Head of caudate nucleus (tissue), 42 donors: Measurements from ENCODE around the gene SYNPO2.
"Not testable (repeated sequence)": the region's sequence is repeated elsewhere in the genome, so short reads cannot be mapped to it uniquely, and the experiment has no call there.

Experiments used
- DNase-seq, 42 donors: peaks; one replicate each; pipeline versions ENCODE4 v3.0.0 to v3.0.0-alpha.2; 2020 to 2021; ENCODE audit warnings: mixed read lengths in 7 of 42
- intact Hi-C: fragments of 100-400 bp; cut with DNase I; formaldehyde crosslinking; loops from one replicate; pipeline ENCODE4 v1.15.0; 2022

SYNPO2 gene

DNA sequence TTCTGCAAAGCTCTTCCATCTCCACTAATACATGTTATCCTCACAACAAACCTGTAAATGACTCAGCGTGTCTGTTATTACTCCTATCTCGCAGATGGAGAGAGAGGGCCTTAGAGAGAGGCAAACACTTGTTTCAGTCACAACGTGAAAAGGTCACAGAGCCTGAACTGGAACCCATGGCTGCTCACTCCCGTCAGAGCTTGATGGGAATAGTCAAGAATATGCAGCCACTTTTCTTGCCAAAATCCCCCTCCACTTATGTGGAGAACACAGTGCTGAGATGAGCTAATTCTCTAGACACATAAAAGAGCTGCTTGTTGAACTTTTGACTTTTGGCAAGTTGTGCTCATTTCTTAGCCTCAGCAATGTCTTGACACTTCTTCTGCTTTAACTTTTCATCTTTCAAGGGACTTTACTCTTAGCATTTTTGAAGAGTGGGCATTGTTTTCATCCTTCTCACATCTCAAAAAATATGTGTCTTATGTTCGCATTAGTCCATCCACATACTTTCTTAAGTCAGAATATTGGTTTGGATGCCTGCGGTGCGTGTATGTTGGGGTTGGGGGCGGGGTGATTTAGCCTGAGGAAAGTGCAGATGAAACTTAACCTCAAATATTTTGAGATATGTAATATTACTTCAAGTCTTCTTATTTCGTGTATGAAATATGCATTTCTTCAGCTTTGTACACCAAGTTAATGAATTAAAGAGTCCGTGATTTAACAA is 69.2 kb downstream of the SYNPO2 start:
- intact Hi-C loops, result no loop called here
- DNase-seq, result no peak

DNA sequence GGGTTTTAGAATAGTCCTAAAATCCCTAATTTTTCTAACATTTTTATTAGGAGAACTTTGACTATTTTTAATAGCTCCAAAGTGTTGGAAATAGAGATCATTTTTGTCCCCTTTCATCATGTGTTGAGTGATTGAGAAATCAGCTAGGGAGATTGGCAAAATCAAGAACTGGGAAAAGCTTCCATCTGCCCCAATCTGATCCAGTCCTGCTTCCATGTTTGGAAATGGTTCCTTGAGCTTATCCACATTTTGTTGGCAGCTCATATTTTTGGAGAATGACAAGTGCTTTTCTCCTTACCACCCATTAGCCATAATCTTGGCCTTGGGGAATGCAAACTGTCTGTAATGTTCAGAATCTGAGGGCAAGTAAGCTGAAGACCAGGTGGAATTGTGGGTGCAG is 73.9 kb downstream of the SYNPO2 start:
- DNase-seq, result no peak
- intact Hi-C loops, result loop anchor here (10.0 kb wide), 1 partner anchor 208 kb away; no protein-coding TSS in a partner anchor

DNA sequence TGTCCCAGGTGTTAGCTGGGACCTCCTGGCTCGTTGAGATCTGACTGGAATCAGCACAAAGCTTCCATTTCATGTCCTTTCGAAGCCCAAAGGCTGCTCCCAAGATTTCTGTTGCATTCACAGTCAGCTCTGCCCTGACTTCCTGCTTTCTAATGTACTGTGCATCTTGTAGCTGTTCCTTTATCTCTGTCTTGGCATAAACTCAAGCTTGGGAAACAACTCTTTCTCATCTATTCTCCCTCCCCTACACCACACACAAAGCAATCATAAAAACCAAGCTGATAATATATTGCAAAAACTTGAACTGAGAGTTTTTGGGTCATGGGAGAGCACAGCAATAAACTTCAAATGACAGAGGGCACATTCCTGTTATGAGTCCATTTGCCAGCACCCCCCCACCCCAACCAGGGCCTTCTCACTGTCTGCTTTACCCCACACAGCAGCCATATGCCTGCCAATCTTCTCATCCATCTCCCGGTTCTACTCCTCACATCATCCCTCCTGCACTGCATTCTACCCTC is 76.3 kb downstream of the SYNPO2 start:
- no peak for DNase-seq
- intact Hi-C loops, result loop anchor here (10.0 kb wide), 1 partner anchor 210 kb away; no protein-coding TSS in a partner anchor

DNA sequence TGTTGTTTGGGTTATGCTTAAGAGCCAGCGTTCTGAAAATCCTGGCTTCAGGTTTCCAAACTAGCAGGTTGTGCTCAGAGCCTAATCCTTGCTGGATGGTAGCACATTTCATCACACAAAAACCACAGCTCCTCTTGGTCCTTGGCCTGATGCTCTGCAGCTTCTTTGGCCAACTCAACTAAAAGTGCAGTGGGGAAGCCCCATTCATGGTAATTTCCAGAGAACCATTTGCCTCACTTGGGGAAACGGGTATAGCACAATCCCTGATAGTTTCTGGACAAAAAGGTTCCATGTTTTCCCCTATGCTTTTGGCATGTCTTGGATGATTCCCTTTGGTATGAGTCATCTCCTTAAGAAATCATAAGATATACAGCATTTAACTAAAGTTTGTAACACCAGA is 78.7 kb downstream of the SYNPO2 start:
- intact Hi-C loops, result loop anchor here (10.0 kb wide), 1 partner anchor 213 kb away; no protein-coding TSS in a partner anchor

DNA sequence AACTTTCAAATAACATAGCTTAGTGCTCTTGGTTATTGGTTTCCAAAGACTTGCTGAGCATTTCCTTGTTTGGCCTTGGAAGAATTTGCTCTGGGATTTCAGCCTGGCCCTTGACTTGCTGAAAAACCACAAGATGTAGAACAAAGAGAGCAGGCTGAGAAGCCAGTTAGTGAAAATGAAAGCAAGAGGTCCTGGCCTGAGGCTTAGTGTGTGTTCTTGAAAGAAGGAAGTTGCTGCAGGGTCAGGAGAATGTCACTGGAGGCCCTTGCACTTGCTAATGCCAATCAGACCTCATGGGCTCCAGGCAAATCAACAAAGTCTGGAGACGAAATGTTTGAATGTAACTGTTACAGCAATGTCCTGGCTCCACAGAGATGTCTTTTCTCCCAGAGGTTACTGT is 79.4 kb downstream of the SYNPO2 start:
- peak in 28 of 42 donors; percentile 2 to 71 (median 29) for DNase-seq
- intact Hi-C loops, result loop anchor here (10.0 kb wide), 1 partner anchor 213 kb away; no protein-coding TSS in a partner anchor

More for the DNA sequence above, 78.7 kb downstream of the SYNPO2 start:
- no peak for DNase-seq

DNA sequence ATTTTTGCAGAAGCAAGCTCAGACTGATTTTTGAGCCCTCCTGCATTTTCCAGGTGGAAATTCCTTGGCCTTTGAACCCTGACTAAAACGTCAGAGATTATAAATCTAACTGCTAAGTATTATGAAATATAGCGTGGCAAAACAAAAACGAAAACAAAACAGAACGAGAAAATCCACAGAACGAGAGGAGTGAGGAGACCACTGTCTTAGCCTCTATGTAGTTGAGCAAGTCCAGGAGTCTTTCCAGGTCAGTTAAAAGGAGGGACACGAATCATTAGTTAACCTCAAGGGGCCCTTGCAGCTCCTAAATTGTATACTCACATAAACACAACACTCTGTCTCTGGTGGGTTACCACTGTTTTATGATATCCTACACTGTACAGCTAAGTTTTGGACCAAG is 80.2 kb downstream of the SYNPO2 start:
- DNase-seq, result no peak
- intact Hi-C loops, result loop anchor here (10.0 kb wide), 1 partner anchor 214 kb away; no protein-coding TSS in a partner anchor

DNA sequence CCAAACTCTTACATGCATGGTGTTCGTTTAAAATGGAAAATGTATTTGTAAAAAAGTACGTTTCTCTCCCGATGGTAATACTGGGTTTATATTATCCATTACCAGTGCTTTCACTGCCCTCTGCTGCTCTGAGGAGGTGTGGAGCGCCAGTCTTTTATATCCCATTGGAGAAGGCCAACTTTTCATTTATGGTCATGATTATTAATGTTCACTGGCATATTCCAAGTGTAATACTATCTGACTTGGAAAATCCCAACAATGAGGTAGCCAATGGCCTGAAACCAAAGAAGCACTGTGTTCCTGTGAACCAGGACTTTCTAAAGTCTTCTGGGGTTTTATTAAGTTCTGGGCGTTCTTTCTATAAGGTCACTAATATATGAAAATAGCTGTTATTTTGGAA is 80.7 kb downstream of the SYNPO2 start:
- intact Hi-C loops, result loop anchor here (10.0 kb wide), 1 partner anchor 215 kb away; no protein-coding TSS in a partner anchor
- peak in 24 of 42 donors; percentile 8 to 54 (median 25) for DNase-seq

DNA sequence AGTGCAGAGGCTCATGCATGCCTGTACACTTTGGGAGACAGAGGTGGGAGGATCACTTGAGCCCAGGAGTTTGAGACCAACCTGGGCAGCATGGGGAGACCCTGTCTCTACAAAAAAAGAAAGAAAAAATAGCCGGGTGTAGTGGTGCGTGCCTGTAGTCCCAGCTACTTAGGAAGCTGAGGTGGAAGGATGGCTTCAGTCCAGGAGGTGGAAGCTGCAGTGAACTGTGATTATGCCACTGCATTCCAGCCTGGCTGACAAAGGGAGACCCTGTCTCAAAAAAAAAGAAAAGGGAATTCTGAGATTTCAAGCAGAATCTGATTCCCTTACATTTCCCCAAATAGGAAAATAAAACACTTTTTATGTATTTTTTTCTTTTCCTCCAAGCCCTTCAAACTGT is 83.5 kb downstream of the SYNPO2 start:
- no peak for DNase-seq
- intact Hi-C loops, result no loop called here

DNA sequence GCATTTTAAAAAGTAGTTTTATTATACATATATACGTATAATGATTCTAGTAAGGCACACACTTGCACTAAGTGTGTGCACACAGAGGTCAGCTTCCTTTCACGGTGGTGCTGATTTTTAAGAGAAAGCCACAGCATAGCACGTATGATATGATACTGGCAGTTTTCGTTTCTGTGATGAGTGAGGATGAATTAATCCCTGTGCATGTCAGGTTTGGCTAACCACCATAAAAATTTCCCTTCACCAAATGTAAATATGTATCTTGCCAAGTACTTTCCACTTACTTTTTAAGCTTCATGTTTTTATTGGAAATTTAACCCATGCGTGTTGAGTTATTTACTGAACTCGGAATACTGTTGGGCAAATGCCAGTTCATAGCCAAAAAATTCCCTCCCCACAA is 84.6 kb downstream of the SYNPO2 start:
- no peak for DNase-seq
- intact Hi-C loops, result no loop called here

DNA sequence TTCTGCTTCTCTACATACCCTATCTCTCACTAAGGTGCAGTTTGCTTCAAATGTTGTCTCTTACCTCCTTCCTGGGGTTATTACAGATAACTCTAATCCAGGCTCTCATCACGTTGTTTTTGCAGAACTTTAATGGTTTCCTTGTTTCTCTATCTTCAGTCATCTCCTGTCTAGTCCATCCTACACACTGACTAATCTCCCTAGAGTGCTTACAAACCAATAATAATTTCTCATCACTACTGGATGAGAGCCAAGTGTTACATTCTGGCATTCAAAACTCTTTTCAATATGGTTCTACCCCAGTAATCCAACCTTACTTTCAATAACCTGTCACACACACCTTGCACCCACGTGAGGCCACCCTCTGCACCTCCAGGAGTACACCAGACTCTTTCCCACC is 86.1 kb downstream of the SYNPO2 start:
- intact Hi-C loops, result no loop called here
- no peak for DNase-seq

DNA sequence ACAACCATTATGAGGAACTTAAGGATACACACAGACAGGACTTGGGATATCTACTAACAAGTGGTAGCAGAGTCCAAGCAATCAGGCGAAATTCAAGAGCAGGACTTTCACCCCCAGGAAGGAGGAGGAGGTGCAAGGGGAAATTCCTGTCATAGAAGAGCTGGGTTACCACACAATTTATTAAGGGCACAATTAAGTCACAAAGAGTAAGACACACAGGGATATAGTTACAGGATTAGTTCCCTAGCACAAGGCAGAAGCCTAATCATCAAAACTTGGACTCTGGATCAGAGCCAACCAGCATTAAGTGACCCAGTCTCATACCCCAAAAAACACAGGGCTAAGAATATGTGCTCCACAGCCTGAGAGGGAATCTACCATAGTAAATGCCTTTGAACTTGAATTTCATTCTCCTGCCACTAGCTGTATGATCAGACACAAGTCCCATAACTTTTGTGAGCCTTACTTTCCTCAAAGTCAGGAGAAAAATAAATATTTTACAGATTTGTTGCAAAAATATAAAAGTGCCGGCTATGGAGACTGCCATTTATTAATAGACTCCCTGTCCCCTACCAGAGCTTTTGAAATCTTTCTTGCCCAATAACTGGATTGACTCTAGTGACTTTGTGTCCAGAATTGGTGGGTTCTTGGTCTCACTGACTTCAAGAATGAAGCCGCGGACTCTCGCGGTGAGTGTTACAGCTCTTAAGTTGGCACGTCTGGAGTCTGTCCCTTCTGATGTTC is 87.0 kb downstream of the SYNPO2 start:
- intact Hi-C loops, result no loop called here
- no peak for DNase-seq

DNA sequence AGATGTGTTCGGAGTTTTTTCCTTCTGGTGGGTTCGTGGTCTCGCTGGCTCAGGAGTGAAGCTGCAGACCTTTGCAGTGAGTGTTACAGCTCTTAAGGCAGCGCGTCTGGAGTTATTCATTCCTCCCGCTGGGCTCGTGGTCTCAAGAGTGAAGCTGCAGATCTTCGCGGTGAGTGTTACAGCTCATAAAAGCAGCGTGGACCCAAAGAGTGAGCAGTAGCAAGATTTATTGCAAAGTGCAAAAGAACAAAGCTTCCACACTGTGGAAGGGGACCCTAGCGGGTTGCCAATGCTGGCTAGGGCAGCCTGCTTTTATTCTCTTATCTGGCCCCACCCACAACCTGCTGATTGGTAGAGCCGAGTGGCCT is 87.5 kb downstream of the SYNPO2 start:
- DNase-seq, intact Hi-C loops: not testable (repeated sequence)

DNA sequence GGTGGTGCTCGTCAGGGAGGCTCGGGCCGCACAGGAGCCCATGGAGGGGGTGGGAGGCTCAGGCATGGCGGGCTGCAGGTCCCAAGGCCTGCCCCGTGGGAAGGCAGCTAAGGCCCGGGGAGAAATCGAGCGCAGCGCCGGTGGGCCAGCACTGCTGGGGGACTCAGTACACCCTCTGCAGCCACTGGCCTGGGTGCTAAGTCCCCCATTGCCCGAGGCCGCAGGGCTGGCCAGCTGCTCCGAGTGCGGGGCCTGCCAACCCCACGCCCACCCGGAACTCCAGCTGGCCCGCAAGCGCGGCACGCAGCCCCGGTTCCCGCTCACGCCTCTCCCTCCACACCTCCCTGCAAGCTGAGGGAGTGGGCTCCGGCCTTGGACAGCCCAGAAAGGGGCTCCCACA is 88.4 kb downstream of the SYNPO2 start:
- intact Hi-C loops, DNase-seq: not testable (repeated sequence)

DNA sequence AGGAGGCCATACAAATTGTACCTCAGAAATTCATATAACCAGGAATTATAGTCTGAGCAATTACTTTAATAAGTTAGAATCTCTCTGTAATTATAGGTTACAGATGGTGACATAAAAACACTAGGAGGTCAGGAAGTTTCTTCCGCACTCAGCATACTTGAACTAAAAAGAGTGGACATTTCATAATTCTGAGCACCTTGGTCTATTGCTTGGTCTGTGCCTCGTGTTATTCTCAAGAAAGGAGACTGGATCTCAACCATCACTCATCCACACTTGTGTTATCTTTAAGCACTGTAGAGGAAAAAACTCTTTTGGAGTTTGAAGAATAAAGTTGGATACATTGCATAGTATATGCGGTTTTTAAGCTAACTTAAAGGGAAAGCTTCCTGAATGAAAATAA is 91.1 kb downstream of the SYNPO2 start:
- no peak for DNase-seq
- intact Hi-C loops, result no loop called here

DNA sequence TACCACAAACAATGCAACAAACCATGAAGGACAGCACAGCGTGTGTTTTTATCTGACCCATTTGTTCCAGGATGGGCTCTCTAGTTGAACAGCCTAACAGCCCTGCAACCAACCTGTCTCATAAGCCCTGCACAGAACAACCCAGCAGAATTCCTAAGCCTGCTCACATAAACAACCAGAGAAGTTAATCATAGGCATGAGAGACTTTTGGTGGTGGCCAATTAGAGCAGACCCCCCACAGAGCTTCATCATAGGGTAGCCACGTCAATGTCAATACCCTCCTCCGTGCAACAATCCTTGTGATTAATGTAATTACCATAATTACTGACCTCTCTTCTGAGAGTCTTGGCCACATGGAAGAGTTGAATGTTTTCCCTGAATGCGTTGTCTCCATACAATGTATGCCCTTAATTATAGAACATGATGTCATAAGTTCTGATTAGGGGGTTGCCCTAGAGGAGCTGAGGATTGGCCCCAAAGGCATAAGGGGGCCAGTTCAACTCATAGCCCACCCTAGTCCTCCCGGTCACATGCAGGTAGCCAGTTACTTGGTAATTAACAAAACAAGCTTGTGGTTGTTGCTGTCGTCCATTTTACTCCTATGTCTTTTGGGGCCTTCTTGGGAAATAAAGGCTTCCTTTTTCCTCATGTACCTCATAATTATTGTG is 92.7 kb downstream of the SYNPO2 start:
- intact Hi-C loops, result no loop called here
- DNase-seq, result no peak

DNA sequence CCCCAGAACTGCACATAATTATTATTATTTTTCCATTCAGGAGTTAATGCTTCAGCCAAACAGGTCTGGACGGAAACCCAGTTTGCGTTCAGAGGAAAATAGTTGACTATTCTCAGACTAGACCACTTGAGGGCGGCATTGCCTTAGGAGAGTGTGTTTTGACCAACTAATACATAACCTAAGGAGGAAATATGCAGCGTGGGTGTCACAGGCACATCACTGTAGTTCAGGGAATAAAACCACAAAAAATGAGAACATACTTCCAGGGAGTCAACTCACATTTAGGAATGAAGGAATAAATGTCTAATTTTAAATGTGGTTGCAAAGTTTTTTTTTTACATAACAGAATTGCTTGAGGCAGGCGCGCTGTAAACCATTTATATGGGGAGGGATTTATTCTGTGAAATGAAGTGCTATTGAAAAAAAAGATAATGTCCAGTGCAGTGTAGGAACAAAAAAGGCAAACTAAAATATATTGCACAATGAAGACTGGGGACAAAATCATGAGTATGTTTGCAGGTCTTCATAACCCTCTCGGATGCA is 93.3 kb downstream of the SYNPO2 start:
- intact Hi-C loops, result no loop called here
- DNase-seq, result peak in 39 of 42 donors; percentile 15 to 87 (median 67)

DNA sequence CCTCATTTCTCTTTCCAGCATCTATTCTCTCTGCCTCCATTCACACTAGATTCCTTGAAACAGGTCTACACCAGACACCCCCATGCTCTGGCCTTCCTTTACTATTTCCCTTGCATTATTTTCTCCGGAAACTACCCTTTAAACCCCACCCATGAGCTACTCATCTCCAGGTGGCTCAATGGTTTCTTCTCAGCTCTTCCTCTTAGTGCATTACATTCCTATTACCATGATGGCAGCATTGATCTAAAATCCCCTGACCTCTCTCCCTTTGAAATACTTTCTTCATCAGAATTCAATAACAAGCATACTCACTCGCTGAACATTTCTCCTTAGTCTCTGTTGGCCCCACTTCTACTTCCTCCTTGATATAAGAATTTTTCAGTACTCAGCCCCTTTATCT is 94.6 kb downstream of the SYNPO2 start:
- no peak for DNase-seq
- intact Hi-C loops, result no loop called here

DNA sequence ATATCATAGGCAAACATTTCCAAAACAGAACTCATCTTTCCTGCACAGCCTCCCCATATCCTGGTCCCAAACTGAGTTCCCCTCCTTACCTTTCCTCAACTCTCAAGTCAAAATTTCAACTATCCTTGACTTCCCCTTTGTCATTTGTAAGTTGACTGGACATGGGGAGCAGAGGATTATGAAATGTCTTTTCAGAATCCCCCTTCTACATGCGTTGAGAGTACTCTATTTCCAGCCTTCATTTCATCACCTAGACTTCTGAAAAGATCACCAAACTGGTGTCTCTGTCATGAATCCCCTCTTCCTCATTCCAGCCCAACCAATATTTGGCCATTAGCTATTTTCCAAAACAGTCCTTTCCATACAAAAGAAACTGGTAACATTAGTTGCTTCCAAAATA is 95.2 kb downstream of the SYNPO2 start:
- intact Hi-C loops, result no loop called here
- DNase-seq, result no peak
